HL-60 (cell line): ENCODE data around the gene CRYBG2.

Experiments used
- DNase-seq, 2 experiments: peaks; one replicate each; pipeline ENCODE4 v3.0.0-alpha.2; 2010 to 2020; ENCODE audit warnings: low read depth in 1 of 2, low spot score in 1 of 2
- H3K27ac ChIP-seq: fragments of 250-450 bp; sonication (Bioruptor Pico); replicated peaks from 2 replicates; pipeline ENCODE4 v1.5.1; 2020; ENCODE audit warnings: mild to moderate bottlenecking, moderate library complexity
- H3K27me3 ChIP-seq: fragments of 250-450 bp; sonication (Bioruptor Pico); 2 replicates; pipeline ENCODE4 v1.5.1; 2021; ENCODE audit warnings: mild to moderate bottlenecking, moderate library complexity; ENCODE audit not compliant: insufficient read depth, poor library complexity, severe bottlenecking
- H3K4me3 ChIP-seq: replicated peaks from 2 replicates; pipeline ENCODE4 v1.5.1; 2011; ENCODE audit warnings: mild to moderate bottlenecking, control low read depth, low read length; ENCODE audit not compliant: insufficient read depth
- GABPA ChIP-seq: IDR thresholded peaks from 2 replicates; pipeline ENCODE4 v1.6.1; 2012; ENCODE audit warnings: low read depth
- POLR2AphosphoS5 ChIP-seq: IDR thresholded peaks from 2 replicates; pipeline ENCODE4 v1.6.1; 2012; ENCODE audit warnings: low read depth
- SPI1 ChIP-seq: IDR thresholded peaks from 2 replicates; pipeline ENCODE4 v1.6.1; 2012; ENCODE audit warnings: low read depth, mild to moderate bottlenecking, borderline replicate concordance
- TF ChIP-seq, protein P1 (sequence below): IDR thresholded peaks from one replicate; pipeline ENCODE4 v1.5.1; 2011; ENCODE audit warnings: low read length, control low read depth, inconsistent platforms; ENCODE audit not compliant: insufficient read depth
- TF ChIP-seq, protein P2 (sequence below): IDR thresholded peaks from 2 replicates; pipeline ENCODE4 v1.6.1; 2012; ENCODE audit warnings: low read depth; ENCODE audit not compliant: insufficient replicate concordance

The CRYBG2 gene

DNA sequence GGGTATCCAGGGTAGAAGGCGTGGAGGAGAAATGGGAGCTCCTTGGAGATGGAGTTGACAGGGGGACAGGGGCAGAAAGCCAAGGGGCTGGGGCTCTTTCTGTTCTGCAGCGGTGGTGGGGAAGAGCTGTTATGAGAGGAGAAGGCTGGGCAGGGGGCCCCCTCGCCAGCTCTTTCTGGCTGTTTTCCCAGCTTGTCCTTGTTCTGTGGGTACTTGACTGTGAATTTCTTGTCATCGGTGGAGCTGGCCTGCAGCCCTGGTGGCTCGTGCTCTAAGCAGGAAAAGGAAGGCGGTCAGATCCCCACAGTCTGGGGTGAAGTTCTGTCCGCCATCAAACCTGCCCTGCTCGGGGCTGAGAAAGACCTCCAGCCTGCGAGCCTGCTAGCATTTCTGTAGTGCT, 11.0 kb upstream of the CRYBG2 start:
- Histone ChIP-seq H3K27ac (no peak overlapping the region), H3K4me3 (no peak overlapping the region), H3K27me3 (peaks cover 16% of the 10 kb centered on the region)
- TF ChIP-seq, protein P1, sequence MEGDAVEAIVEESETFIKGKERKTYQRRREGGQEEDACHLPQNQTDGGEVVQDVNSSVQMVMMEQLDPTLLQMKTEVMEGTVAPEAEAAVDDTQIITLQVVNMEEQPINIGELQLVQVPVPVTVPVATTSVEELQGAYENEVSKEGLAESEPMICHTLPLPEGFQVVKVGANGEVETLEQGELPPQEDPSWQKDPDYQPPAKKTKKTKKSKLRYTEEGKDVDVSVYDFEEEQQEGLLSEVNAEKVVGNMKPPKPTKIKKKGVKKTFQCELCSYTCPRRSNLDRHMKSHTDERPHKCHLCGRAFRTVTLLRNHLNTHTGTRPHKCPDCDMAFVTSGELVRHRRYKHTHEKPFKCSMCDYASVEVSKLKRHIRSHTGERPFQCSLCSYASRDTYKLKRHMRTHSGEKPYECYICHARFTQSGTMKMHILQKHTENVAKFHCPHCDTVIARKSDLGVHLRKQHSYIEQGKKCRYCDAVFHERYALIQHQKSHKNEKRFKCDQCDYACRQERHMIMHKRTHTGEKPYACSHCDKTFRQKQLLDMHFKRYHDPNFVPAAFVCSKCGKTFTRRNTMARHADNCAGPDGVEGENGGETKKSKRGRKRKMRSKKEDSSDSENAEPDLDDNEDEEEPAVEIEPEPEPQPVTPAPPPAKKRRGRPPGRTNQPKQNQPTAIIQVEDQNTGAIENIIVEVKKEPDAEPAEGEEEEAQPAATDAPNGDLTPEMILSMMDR: no peak
- TF ChIP-seq POLR2AphosphoS5 (no peak), GABPA (no peak), SPI1 (no peak)
- TF ChIP-seq, protein P2, sequence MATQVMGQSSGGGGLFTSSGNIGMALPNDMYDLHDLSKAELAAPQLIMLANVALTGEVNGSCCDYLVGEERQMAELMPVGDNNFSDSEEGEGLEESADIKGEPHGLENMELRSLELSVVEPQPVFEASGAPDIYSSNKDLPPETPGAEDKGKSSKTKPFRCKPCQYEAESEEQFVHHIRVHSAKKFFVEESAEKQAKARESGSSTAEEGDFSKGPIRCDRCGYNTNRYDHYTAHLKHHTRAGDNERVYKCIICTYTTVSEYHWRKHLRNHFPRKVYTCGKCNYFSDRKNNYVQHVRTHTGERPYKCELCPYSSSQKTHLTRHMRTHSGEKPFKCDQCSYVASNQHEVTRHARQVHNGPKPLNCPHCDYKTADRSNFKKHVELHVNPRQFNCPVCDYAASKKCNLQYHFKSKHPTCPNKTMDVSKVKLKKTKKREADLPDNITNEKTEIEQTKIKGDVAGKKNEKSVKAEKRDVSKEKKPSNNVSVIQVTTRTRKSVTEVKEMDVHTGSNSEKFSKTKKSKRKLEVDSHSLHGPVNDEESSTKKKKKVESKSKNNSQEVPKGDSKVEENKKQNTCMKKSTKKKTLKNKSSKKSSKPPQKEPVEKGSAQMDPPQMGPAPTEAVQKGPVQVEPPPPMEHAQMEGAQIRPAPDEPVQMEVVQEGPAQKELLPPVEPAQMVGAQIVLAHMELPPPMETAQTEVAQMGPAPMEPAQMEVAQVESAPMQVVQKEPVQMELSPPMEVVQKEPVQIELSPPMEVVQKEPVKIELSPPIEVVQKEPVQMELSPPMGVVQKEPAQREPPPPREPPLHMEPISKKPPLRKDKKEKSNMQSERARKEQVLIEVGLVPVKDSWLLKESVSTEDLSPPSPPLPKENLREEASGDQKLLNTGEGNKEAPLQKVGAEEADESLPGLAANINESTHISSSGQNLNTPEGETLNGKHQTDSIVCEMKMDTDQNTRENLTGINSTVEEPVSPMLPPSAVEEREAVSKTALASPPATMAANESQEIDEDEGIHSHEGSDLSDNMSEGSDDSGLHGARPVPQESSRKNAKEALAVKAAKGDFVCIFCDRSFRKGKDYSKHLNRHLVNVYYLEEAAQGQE: no peak
- DNase-seq: no peak

DNA sequence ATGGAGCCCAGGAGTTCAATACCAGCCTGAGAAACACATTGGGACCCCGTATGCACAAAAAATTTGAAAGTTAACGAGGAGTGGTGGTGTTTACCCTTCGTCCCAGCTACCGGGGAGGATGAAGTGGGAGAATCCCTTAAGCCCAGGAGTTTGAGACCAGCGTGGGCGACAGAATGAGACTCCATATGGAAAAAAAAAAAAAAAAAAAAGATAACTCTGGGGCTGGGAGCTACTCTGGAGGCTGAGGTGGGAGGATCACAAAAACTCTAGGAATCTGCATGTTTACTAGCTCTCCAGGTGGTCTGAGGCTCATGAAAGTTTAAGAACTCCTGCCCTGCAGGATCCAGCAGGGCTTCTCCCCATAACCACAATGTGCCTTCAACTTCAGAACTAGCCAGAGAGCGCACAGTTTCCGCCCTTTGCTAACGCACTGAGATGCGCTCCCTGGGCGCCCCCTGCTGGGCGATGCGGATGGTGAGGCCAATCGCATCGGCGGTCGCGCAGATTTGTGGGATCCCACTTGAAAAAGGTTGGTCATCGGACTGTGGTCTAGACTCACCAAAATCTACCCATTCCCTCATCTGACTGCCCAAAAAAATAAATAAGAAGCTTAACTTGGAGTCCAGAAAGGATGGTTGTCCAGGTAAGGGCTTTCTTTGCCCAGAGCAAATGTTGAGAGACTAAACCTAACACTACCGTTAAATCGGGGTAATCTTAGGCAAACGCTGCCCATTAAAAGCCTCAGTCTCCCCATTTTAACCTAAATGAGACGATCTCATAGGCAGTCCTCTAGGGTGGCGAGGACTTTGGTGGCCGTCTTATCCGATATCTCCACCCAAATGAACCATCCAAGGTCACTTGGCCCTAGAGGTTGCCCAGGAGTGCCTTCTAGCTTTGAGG, 9.9 kb upstream of the CRYBG2 start:
- peaks cover 18% of the 10 kb centered on the region for H3K27me3 ChIP-seq
- DNase-seq: peak; percentile 64 to 84
- no peak for TF ChIP-seq GABPA
- no peak for TF ChIP-seq POLR2AphosphoS5
- TF ChIP-seq, protein P2: no peak
- TF ChIP-seq, protein P1: peak; percentile 95
- no peak; the same call in 1 of the 2 replicates for TF ChIP-seq SPI1
- no peak overlapping the region for H3K4me3 ChIP-seq
- H3K27ac ChIP-seq: no peak overlapping the region

DNA sequence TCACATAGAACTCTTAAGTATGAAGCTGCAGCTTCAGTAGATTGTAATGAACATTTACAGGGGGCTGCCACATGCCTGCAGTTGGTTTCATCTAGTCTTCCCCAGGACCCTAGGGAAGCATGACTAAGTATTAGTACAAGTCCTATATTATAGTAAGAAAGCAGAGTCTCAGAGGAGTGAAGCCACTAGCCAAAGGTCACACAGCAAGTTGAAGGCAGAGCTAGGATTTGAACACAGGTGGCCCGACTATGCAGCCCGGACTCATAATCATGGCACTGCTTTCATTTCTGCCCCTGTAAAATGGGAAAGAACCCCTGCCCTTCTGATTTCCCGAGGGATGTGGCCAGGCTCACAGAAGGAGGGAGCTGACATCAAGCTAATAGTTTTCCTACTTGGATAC, 8.4 kb upstream of the CRYBG2 start:
- TF ChIP-seq, protein P1: no peak
- TF ChIP-seq, protein P2: no peak
- TF ChIP-seq SPI1 (no peak), POLR2AphosphoS5 (no peak), GABPA (no peak)
- Histone ChIP-seq H3K27me3 (peaks cover 18% of the 10 kb centered on the region), H3K4me3 (no peak overlapping the region), H3K27ac (no peak overlapping the region)
- no peak for DNase-seq
